Esophagus squamous epithelium (tissue), 5 donors: ENCODE results near the gene SPATA22. TPM values are rescaled to one million over a fixed set of nuclear protein-coding genes. Genes with fewer than 3 reads are reported as not detected.
"Not testable (repeated sequence)": the region's sequence is repeated elsewhere in the genome, so short reads cannot be mapped to it uniquely, and the experiment has no call there.

ENCODE experiments used
- DNase-seq: peaks from one replicate; lab custom pipeline; 2025; lab: John Stamatoyannopoulos, UW
- H3K27ac ChIP-seq, 4 donors: fragments of 200-600 bp; sonication (generic); one replicate each; pipeline ENCODE4 v1.5.1; 2016 to 2019; ENCODE audit warnings: mild to moderate bottlenecking in 1 of 4
- H3K27me3 ChIP-seq, 4 donors: fragments of 200-600 bp; sonication (generic); 1 replicate in 3 of 4; 2 replicates in 1 of 4; pipeline versions ENCODE4 v1.5.1 to v1.6.0; 2017 to 2021; ENCODE audit warnings: antibody characterized with exemption in 1 of 4
- H3K36me3 ChIP-seq, 3 donors: fragments of 200-600 bp; sonication (generic); one replicate each; pipeline ENCODE4 v1.5.1; 2016 to 2019
- H3K4me1 ChIP-seq, 3 donors: fragments of 200-600 bp; sonication (generic); one replicate each; pipeline ENCODE4 v1.5.1; 2017 to 2019
- H3K4me3 ChIP-seq, 4 donors: fragments of 200-600 bp; sonication (generic); 1 replicate in 3 of 4; 2 replicates in 1 of 4; pipeline ENCODE4 v1.5.1; 2016 to 2019; ENCODE audit warnings: mild to moderate bottlenecking in 2 of 4, moderate library complexity in 1 of 4
- H3K9me3 ChIP-seq, 3 donors: fragments of 200-600 bp; sonication (generic); one replicate each; pipeline ENCODE4 v1.5.1; 2016 to 2019
- CTCF ChIP-seq, 6 experiments: fragments of 450-650 bp in 4 of 6; fragments of 200-600 bp in 2 of 6; sonication (generic) in 2 of 6; IDR thresholded peaks; one replicate each; pipeline ENCODE4 v1.5.1; 2016 to 2019; ENCODE audit warnings: antibody characterized with exemption in 6 of 6, mild to moderate bottlenecking in 4 of 6, moderate library complexity in 4 of 6
- POLR2A ChIP-seq, 4 donors: fragments of 450-650 bp; IDR thresholded peaks; one replicate each; pipeline ENCODE4 v1.6.1; 2017; ENCODE audit warnings: antibody characterized with exemption in 4 of 4, mild to moderate bottlenecking in 4 of 4, moderate library complexity in 3 of 4
- WGBS, 2 donors: methylation state at CpG; one replicate each; pipeline ENCODE4 v1.1.5; 2018; 5-methylcytosine and 5-hydroxymethylcytosine counted together
- intact Hi-C: fragments of 100-400 bp; cut with DNase I; formaldehyde crosslinking; loops from one replicate; pipeline ENCODE4 v1.15.0; 2022
- total RNA-seq, 4 donors: library from RNA; depleted of rRNA; stranded (reverse); fragments of >200 nt; gene quantifications; one replicate each; pipeline ENCODE4 v1.1.0, GENCODE V29; 2016
- donor health status: DM: yes; HTN: yes; CAD: no.

SPATA22 gene
- total RNA-seq, 4 donors from 2014 or later: 0.41 TPM; not detected in 3

DNA sequence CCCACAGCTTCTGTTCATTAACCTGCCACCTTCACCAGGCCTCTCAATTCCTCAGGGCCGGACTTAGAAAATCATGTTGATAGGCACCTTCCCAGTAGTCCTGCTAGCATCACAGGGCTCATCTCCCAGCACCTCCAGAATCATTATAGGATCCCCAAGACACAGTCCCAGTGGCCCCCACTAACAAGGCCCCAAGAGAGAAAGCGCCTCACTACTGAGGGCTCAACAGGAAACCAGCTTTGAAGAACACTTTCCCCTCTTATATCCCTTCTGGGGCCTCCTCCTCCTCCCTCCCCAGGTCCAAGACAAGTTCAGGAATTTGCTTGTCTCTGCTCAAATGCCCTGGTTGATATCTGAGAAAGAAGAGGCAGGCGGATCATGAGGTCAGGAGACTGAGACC lies 60.5 kb downstream of the SPATA22 start, which contains the start of gene OR3A3:
TSS of gene OR3A3 (plus strand) at position 301 of the 400 bp plus-strand sequence.
- intact Hi-C loops: no loop called here
- no peaks in the 10 kb centered on the region for H3K4me1 ChIP-seq
- no peak for TF ChIP-seq CTCF (IDR thresholded peaks at IDR 0.05)
- TF ChIP-seq POLR2A (IDR thresholded peaks at IDR 0.05): no peak
- H3K27me3 ChIP-seq: peaks cover 0 to 10% (median 0%) of the 10 kb centered on the region in 4 donors
- H3K9me3 ChIP-seq: peaks cover 0 to 12% (median 0%) of the 10 kb centered on the region in 3 donors
- no peak for DNase-seq
- no peaks in the 10 kb centered on the region for H3K36me3 ChIP-seq
- no peak within 1 kb of the TSS for H3K27ac ChIP-seq
- no peak within 1 kb of the TSS for H3K4me3 ChIP-seq
- 66 to 88% methylated on average over 2 of the region's 3 CpGs for WGBS, 2 donors

DNA sequence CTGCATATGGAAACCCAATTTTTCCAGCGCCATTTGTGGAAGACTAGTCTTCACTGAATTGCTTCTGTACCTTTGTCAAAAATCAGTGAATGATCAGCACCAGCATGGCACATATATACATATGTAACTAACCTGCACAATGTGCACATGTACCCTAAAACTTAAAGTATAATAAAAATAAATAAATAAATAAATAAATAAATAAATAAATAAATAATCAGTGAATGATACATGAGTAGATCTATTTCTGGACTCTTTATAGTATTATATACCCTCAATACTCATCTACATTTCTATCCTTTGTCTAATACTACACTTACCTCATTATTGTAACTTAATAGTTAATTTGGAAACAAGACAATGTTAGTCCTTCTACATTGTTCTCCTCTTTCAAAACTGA lies 67.8 kb downstream of the SPATA22 start:
- intact Hi-C loops, DNase-seq: not testable (repeated sequence)
- WGBS, 2 donors: 77 to 89% methylated on average over 1 of the region's 1 CpG

DNA sequence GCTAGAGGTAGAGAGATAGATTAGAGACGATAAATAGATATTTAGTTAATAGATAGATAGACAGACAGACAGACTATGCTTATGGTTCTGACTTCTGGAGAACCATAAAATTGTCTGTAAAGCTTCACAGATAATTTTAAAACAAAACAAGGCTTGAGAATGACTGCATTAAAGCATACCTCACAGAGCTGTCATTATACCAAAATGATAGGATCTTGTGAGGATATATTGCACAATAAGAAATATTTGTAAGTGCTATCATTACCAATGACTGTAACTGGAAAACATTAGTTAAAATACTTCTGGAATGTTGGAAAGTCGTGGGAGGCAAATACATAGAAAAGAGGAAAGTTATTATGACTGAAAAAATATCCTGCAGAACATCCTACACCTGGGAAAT lies 69.8 kb downstream of the SPATA22 start:
- 53 to 59% methylated on average over 2 of the region's 2 CpGs for WGBS, 2 donors
- Histone ChIP-seq H3K4me3 (no peak overlapping the region), H3K9me3 (no peaks in the 10 kb centered on the region), H3K4me1 (no peaks in the 10 kb centered on the region), H3K36me3 (no peaks in the 10 kb centered on the region), H3K27me3 (peaks cover 0 to 10% (median 0%) of the 10 kb centered on the region in 4 donors), H3K27ac (no peak overlapping the region)
- no peak for DNase-seq
- TF ChIP-seq CTCF (IDR thresholded peaks at IDR 0.05): no peak
- no peak for TF ChIP-seq POLR2A (IDR thresholded peaks at IDR 0.05)
- intact Hi-C loops: no loop called here

More for the DNA sequence above, 67.8 kb downstream of the SPATA22 start:
- not testable (repeated sequence) for H3K27ac ChIP-seq, H3K4me3 ChIP-seq, H3K4me1 ChIP-seq, H3K36me3 ChIP-seq, H3K27me3 ChIP-seq
- peaks cover 0 to 11% (median 0%) of the 10 kb centered on the region in 3 donors for H3K9me3 ChIP-seq

DNA sequence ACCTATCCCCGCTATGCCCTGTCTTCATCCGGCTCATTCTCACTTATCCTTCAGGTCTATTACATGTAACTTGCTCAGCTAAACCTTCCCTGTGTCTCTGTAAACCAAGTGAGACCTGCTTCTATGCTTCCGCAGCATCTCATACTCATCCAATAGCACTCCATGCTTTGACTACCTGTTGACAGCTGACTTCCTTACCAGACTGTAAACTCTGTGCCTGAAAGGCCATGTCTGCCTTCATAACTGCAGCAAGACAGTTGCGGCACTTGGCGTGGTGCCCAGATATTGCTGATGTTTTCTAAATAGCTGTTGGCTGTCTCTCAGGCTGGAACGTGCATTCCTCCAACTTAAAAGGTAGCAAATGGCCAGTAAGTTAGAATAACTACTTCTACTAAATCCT lies 71.6 kb downstream of the SPATA22 start:
- no peak overlapping the region for H3K4me3 ChIP-seq
- H3K27me3 ChIP-seq: peaks cover 0 to 12% (median 0%) of the 10 kb centered on the region in 4 donors
- intact Hi-C loops: no loop called here
- H3K9me3 ChIP-seq: no peaks in the 10 kb centered on the region
- no peak for TF ChIP-seq CTCF (IDR thresholded peaks at IDR 0.05)
- no peak for TF ChIP-seq POLR2A (IDR thresholded peaks at IDR 0.05)
- no peaks in the 10 kb centered on the region for H3K4me1 ChIP-seq
- no peak overlapping the region for H3K27ac ChIP-seq
- no peaks in the 10 kb centered on the region for H3K36me3 ChIP-seq
- no peak for DNase-seq
- WGBS, 2 donors: 45 to 52% methylated on average over 4 to 6 of the region's 6 CpGs

- no peaks in the 10 kb centered on the region for H3K36me3 ChIP-seq
- peaks cover 0 to 17% (median 0%) of the 10 kb centered on the region in 4 donors for H3K27me3 ChIP-seq
- H3K9me3 ChIP-seq: no peaks in the 10 kb centered on the region
- TF ChIP-seq CTCF (IDR thresholded peaks at IDR 0.05): no peak
- no peak for TF ChIP-seq POLR2A (IDR thresholded peaks at IDR 0.05)
- intact Hi-C loops: no loop called here
- H3K4me3 ChIP-seq: no peak within 1 kb of the TSS
- no peak for DNase-seq
- no peaks in the 10 kb centered on the region for H3K4me1 ChIP-seq
- 57 to 78% methylated on average over 1 of the region's 1 CpG for WGBS, 2 donors
- H3K27ac ChIP-seq: no peak within 1 kb of the TSS
Observed at GRCh38 chr17:3398310-3398709, 73.3 kb downstream of the SPATA22 start, which contains the start of gene OR1E1. Gene OR1E1 (minus strand): TSS chr17:3398410. CDS start chr17:3398410, 0 bp downstream.

- H3K36me3 ChIP-seq, H3K4me3 ChIP-seq, H3K9me3 ChIP-seq, H3K27ac ChIP-seq, H3K4me1 ChIP-seq, DNase-seq, intact Hi-C loops: not testable (repeated sequence)
- WGBS, 2 donors: 43 to 55% methylated on average over 7 of the region's 7 CpGs
- peaks cover 0 to 17% (median 0%) of the 10 kb centered on the region in 4 donors for H3K27me3 ChIP-seq
Observed at GRCh38 chr17:3397801-3398200, 73.8 kb downstream of the SPATA22 start.

Other genes with a start within 250 kb of the SPATA22 start
- not detected for gene OR3A1, start 173.5 kb downstream of the SPATA22 start, total RNA-seq
- not detected for gene OR3A2, start 85.5 kb downstream of the SPATA22 start, total RNA-seq
- not detected for gene OR1E1, start 73.4 kb downstream of the SPATA22 start, total RNA-seq
- not detected for gene OR3A3, start 60.4 kb downstream of the SPATA22 start, total RNA-seq
- not detected for gene OR1E2, start 38.0 kb downstream of the SPATA22 start, total RNA-seq
- gene ASPA, start 4.2 kb upstream of the SPATA22 start, total RNA-seq: under 1 TPM in 3 of 4 donors, not detected in 1; 0.22 to 0.76 (median 0.23) TPM
- gene TRPV3, start 86.0 kb upstream of the SPATA22 start, total RNA-seq: 1 to 10 TPM in 1 of 4 donors, under 1 TPM in 2, not detected in 1; 0.76 to 1.8 (median 0.99) TPM
- 1 to 10 TPM; 1.4 to 3.4 (median 1.8) TPM for gene TRPV1, start 137.6 kb upstream of the SPATA22 start, total RNA-seq
- gene SHPK, start 164.4 kb upstream of the SPATA22 start, total RNA-seq: 10 to 100 TPM; 10.8 to 16.8 (median 14.3) TPM
- 10 to 100 TPM in 2 of 4 donors, 1 to 10 TPM in 2; 5.9 to 14.3 (median 9.8) TPM for gene CTNS, start 164.9 kb upstream of the SPATA22 start, total RNA-seq
- 100 to 1,000 TPM; 185 to 371 (median 293) TPM for gene TAX1BP3, start 196.8 kb upstream of the SPATA22 start, total RNA-seq
- gene EMC6, start 197.0 kb upstream of the SPATA22 start, total RNA-seq: 10 to 100 TPM; 14.5 to 26.3 (median 19.0) TPM
- gene P2RX5, start 224.3 kb upstream of the SPATA22 start, total RNA-seq: 1 to 10 TPM in 1 of 4 donors, under 1 TPM in 2, not detected in 1; 0.38 to 1.1 (median 0.97) TPM